Measurements from ENCODE around the gene ZBTB7A.

The ZBTB7A gene

DNA sequence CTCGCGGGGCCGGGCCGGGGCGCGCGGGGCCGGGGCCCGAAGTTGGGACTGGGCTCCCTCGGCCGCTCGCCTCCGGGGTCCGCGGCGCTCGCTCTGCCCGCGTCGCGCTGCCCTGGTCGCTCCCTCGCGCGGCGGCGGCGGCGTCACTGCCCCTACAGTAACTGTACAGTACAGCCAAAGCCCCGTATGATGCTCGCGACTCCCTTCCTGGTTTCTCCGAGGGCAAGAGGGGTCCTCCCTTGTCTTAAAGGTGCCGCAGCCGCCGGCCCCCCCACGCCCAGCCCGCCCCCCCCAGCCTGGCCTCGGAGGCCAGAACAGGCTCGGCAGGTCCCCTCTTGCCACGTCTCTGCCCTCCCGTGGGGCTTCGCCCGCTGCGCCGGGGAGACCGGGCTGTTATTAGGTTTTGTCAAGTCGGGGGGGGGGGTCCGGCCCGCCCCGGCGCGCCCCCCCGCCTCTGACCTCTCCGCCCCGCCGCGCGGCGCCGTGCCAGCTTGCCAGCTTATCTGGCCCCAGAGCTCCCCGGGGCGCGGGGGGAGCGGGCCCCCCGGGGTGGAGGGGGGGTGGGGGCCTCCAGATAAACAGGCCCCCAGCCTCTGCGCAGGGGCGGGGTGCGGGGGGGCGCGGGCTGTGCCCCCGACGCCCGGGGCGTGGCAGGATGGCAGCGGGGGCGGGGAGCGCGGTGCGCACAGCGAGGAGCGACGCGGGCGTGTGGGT lies at the start of gene ZBTB7A:
Gene ZBTB7A, minus strand, starts transcription at position 218 of the 714 bp plus-strand sequence. CDS start 11,667 bp downstream, outside the sequence.
- in situ Hi-C loops (cut with HindIII; ENCODE audit: low sequenced_read_pairs) = loop anchor here (10.0 kb wide), 1 partner anchor 138 kb away; no protein-coding TSS in a partner anchor
- TF ChIP-seq, protein P1, sequence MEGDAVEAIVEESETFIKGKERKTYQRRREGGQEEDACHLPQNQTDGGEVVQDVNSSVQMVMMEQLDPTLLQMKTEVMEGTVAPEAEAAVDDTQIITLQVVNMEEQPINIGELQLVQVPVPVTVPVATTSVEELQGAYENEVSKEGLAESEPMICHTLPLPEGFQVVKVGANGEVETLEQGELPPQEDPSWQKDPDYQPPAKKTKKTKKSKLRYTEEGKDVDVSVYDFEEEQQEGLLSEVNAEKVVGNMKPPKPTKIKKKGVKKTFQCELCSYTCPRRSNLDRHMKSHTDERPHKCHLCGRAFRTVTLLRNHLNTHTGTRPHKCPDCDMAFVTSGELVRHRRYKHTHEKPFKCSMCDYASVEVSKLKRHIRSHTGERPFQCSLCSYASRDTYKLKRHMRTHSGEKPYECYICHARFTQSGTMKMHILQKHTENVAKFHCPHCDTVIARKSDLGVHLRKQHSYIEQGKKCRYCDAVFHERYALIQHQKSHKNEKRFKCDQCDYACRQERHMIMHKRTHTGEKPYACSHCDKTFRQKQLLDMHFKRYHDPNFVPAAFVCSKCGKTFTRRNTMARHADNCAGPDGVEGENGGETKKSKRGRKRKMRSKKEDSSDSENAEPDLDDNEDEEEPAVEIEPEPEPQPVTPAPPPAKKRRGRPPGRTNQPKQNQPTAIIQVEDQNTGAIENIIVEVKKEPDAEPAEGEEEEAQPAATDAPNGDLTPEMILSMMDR (IDR thresholded peaks at IDR 0.05; ENCODE audit: low read depth, low read length, missing control alignments) = no peak
- peak within 1 kb of the TSS; percentile 61 for H3K4me3 ChIP-seq (ENCODE audit: low read depth, low read length)
- no peak for DNase-seq (ENCODE audit: low read depth)

DNA sequence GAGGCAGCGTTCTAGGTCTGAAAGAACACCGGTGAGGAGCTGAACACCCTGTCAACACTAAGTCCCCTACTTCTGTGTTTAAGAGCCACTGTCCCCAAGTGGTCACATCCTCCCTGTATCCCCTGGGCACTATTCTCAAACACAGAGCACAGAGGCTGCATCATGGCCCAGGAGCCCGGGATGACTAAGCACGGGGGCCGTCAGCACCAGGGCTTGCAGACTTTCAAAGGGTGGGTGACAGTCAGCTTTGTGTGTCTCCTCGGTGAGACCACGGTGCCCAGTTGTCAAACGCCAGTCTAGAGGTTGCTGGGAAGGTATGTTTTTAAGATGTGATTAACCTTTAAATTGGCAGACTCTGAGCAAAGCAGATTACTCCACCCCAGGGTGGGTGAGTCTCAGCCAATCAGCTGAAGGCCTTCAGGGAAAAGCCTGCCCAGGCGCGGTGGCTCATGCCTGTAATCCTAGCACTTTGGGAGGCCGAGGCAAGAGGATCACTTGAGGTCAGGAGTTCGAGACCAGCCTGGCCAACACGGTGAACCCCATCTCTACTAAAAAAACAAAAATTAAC lies 49.2 kb upstream of the ZBTB7A start:
- no peak for DNase-seq (ENCODE audit: low read depth)
- TF ChIP-seq, protein P1 (IDR thresholded peaks at IDR 0.05; ENCODE audit: low read depth, low read length, missing control alignments) = no peak
- no peak overlapping the region for H3K4me3 ChIP-seq (ENCODE audit: low read depth, low read length)
- in situ Hi-C loops (cut with HindIII; ENCODE audit: low sequenced_read_pairs) = no loop called here

DNA sequence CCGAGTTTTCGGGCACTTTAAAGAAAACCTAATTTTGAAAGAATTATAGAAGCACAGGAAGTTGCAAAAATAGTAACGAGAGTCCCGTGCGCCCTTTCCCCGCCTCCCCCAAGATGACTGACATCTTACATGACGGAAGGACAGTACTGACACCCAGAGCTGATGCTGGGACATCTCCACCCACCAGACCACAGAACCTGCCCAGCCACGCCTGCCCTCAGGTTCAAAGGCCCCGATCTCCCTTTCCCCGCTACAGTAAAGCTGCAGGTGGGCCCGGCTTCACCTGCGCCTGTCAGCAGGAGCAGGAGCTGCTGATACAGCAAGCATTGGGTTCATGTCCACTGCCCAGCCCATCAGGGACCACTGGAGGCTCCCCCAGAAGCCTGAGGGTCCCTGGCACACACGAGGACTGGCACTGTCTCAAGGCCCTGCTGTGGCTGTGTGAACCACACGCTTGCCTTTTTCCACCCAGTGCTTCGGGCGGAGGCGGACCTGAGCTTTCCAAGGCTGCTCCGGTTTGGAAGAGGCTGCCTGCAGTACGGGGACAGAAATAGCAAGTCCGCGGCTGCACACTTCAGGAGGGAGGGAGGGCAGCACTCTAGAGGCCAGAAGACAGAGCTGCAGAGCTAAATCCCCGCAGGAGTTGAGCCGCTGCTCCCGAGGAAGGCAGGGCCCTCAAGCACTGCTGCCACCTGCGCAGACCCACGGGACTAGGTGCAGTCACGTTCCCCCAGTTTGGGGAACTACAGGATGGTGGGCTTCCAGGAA lies 48.5 kb upstream of the ZBTB7A start:
- DNase-seq (ENCODE audit: low read depth) = no peak
- no peak overlapping the region for H3K4me3 ChIP-seq (ENCODE audit: low read depth, low read length)
- in situ Hi-C loops (cut with HindIII; ENCODE audit: low sequenced_read_pairs) = no loop called here
- TF ChIP-seq, protein P1 (IDR thresholded peaks at IDR 0.05; ENCODE audit: low read depth, low read length, missing control alignments) = no peak

DNA sequence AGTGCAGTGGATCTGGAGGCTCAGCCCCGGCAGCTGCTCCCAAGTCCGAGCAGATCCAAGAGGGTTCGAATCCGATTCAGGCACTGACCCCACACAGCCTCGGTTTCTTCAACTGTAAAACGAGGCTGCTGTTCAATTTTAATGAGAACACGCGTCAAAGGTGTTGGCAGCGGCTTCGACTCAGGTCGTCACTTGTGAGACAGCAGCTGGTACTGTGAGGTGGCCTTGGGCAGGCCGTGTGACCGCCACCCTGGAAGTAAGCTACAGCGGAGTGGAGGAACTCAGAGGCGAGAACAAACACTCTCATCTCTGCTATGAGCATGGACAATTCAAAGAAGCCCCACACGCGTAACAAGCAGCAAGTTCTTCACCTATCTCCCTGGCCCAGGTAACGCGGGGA lies 47.5 kb upstream of the ZBTB7A start:
- no peak for DNase-seq (ENCODE audit: low read depth)
- in situ Hi-C loops (cut with HindIII; ENCODE audit: low sequenced_read_pairs) = no loop called here
- H3K4me3 ChIP-seq (ENCODE audit: low read depth, low read length) = no peak overlapping the region
- TF ChIP-seq, protein P1 (IDR thresholded peaks at IDR 0.05; ENCODE audit: low read depth, low read length, missing control alignments) = no peak

DNA sequence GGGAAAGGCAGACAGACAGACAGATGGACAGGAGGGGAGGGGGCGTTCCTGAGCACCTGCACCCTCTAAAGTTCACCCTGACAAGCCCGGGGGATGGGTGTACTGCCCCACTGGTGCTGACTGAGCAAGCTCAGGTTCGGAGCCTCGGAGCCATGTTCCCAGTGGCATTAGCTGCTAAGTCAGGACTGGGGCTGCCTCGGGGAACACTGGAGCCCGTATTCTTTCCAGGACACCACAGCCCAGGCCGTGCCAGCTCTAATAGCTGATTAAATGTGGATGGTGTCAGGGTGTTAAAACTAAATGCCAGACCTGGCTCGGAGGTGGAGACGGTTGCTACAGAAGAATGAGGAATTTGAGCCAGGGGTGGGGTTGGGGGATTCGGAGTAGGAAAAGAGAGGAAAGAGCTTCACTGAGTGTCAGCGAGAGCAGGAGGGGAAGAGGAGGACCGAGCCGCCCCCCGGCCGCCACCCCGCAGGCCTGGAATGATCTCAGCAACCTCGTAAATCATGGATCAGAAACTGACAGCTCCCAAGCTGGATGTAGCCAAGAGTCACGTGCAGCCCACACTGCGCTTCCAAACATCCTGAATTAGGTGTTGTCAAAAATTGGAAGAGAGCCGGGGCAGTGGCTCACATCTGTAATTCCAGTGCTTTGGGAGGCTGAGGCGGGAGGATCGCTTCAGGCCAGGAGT lies 46.8 kb upstream of the ZBTB7A start:
- TF ChIP-seq, protein P1 (IDR thresholded peaks at IDR 0.05; ENCODE audit: low read depth, low read length, missing control alignments) = no peak

DNA sequence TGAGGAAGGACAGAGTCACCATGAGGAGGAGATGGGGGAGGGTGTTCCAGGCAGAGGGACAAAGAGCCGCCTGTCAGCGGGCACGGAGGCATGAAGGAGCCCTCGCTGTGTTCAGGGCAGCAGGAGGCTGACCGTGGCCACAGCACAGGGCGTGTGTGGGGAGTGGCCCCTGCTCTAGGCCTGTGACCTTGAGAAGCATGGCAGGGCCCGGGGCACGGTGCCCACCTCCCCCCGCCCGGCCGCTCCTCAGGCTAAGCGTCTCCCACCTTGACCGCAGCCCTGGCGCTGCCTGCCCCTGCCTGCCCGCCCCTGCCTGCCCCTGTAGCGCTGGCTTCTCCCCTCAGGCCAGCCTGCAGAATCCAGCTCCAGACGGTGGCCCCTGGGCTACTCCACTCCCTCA lies 45.7 kb upstream of the ZBTB7A start:
- no peak for DNase-seq (ENCODE audit: low read depth)
- H3K4me3 ChIP-seq (ENCODE audit: low read depth, low read length) = no peak overlapping the region
- in situ Hi-C loops (cut with HindIII; ENCODE audit: low sequenced_read_pairs) = no loop called here
- TF ChIP-seq, protein P1 (IDR thresholded peaks at IDR 0.05; ENCODE audit: low read depth, low read length, missing control alignments) = no peak

More for the DNA sequence above, 46.8 kb upstream of the ZBTB7A start:
- H3K4me3 ChIP-seq (ENCODE audit: low read depth, low read length) = no peak overlapping the region
- in situ Hi-C loops (cut with HindIII; ENCODE audit: low sequenced_read_pairs) = no loop called here
- no peak for DNase-seq (ENCODE audit: low read depth)
